OCI-LY7 (cell line): ENCODE data around the gene B4GALT6. TPM values are rescaled to one million over a fixed set of nuclear protein-coding genes. Genes with fewer than 3 reads are reported as not detected.

Source experiments
- BruUV-seq: library from RNA; stranded (reverse); fragments of 400-500 nt; replicated peaks from 2 replicates; lab custom pipeline; 2021; lab: Mats Ljungman, UMichigan
- CTCF ChIA-PET: fragments of 300-600 bp; sonication (Branson Sonifier 250); formaldehyde crosslinking; loops from one replicate; lab custom pipeline; 2022; ENCODE audit warnings: antibody characterized with exemption; ENCODE audit not compliant: unreplicated experiment; lab: Charles Lee
- POLR2A ChIA-PET: fragments of 300-600 bp; sonication (Branson Sonifier 250); formaldehyde crosslinking; loops from one replicate; lab custom pipeline; 2022; ENCODE audit warnings: antibody characterized with exemption; lab: Charles Lee
- DNase-seq: peaks from one replicate; pipeline ENCODE4 v3.0.0-alpha.2; 2015; ENCODE audit warnings: low spot score
- H2AFZ ChIP-seq: fragments of 200-600 bp; sonication (generic), shearing (Covaris generic); 2 replicates; pipeline ENCODE4 v1.6.1; 2014; ENCODE audit warnings: mild to moderate bottlenecking, antibody characterized with exemption, low read length, moderate library complexity
- H3K27ac ChIP-seq: fragments of 200-600 bp; sonication (generic); 2 replicates; pipeline ENCODE4 v1.5.1; 2014; ENCODE audit warnings: mixed run types, low read depth, mild to moderate bottlenecking, moderate library complexity, low read length, inconsistent platforms; ENCODE audit not compliant: poor library complexity, severe bottlenecking
- H3K36me3 ChIP-seq: fragments of 200-600 bp; sonication (generic); 2 replicates; pipeline ENCODE4 v1.6.1; 2014; ENCODE audit warnings: mild to moderate bottlenecking, antibody characterized with exemption, low read length, moderate library complexity, mixed read lengths; ENCODE audit not compliant: insufficient read depth
- H3K4me1 ChIP-seq: fragments of 200-600 bp; sonication (generic); 2 replicates; pipeline ENCODE4 v1.5.1; 2014; ENCODE audit warnings: mild to moderate bottlenecking, low read length; ENCODE audit not compliant: insufficient read depth, poor library complexity, severe bottlenecking
- H3K4me2 ChIP-seq: fragments of 200-600 bp; sonication (generic); 2 replicates; pipeline ENCODE4 v1.6.1; 2014; ENCODE audit warnings: mild to moderate bottlenecking, low read length
- H3K4me3 ChIP-seq: fragments of 200-600 bp; sonication (generic); 2 replicates; pipeline ENCODE4 v1.5.1; 2014; ENCODE audit warnings: mild to moderate bottlenecking, low read depth, low read length; ENCODE audit not compliant: poor library complexity, severe bottlenecking
- H3K79me2 ChIP-seq: fragments of 200-600 bp; sonication (generic); 2 replicates; pipeline ENCODE4 v1.6.1; 2016; ENCODE audit warnings: low read depth, mild to moderate bottlenecking, low read length, moderate library complexity, mixed read lengths; ENCODE audit not compliant: insufficient read depth
- H3K9me2 ChIP-seq: fragments of 200-600 bp; sonication (generic); 2 replicates; pipeline ENCODE4 v1.6.1; 2016; ENCODE audit warnings: mild to moderate bottlenecking, low read length, mixed read lengths; ENCODE audit not compliant: insufficient read depth
- H3K9me3 ChIP-seq: fragments of 200-600 bp; sonication (generic); 2 replicates; pipeline ENCODE4 v1.6.1; 2014; ENCODE audit warnings: mild to moderate bottlenecking, mixed run types, low read length, mixed read lengths
- H4K20me1 ChIP-seq: fragments of 200-600 bp; sonication (generic); 2 replicates; pipeline ENCODE4 v1.6.1; 2014; ENCODE audit warnings: mild to moderate bottlenecking, antibody characterized with exemption, low read length, moderate library complexity, mixed read lengths; ENCODE audit not compliant: insufficient read depth
- EZH2phosphoT487 ChIP-seq: fragments of 200-600 bp; sonication (generic); IDR thresholded peaks from 2 replicates; pipeline ENCODE4 v1.6.1; 2018; ENCODE audit warnings: low read depth, borderline replicate concordance, mild to moderate bottlenecking, mixed run types, antibody characterized with exemption, low read length, moderate library complexity, mixed read lengths
- intact Hi-C: fragments of 100-400 bp; cut with micrococcal nuclease; formaldehyde crosslinking; loops from one replicate; pipeline ENCODE4 v1.10.0; 2022; ENCODE audit not compliant: unreplicated experiment
- total RNA-seq, 2 experiments: library from RNA; depleted of rRNA in 1 of 2; stranded (reverse); fragments of >200 nt in 1 of 2; shearing (Covaris generic) in 1 of 2; gene quantifications; 2 replicates each; pipeline ENCODE4 v1.2.3, GENCODE V29; 2014 to 2022
- TF ChIP-seq, protein P1 (sequence below): fragments of 200-600 bp; sonication (generic); conservative IDR thresholded peaks from 2 replicates; pipeline ENCODE4 v1.5.1; 2014; ENCODE audit warnings: mild to moderate bottlenecking, antibody characterized with exemption, low read length, moderate library complexity, mixed read lengths

B4GALT6 gene
- total RNA-seq, 2 experiments from 2014 or later: 5.5 to 22.8 TPM

DNA sequence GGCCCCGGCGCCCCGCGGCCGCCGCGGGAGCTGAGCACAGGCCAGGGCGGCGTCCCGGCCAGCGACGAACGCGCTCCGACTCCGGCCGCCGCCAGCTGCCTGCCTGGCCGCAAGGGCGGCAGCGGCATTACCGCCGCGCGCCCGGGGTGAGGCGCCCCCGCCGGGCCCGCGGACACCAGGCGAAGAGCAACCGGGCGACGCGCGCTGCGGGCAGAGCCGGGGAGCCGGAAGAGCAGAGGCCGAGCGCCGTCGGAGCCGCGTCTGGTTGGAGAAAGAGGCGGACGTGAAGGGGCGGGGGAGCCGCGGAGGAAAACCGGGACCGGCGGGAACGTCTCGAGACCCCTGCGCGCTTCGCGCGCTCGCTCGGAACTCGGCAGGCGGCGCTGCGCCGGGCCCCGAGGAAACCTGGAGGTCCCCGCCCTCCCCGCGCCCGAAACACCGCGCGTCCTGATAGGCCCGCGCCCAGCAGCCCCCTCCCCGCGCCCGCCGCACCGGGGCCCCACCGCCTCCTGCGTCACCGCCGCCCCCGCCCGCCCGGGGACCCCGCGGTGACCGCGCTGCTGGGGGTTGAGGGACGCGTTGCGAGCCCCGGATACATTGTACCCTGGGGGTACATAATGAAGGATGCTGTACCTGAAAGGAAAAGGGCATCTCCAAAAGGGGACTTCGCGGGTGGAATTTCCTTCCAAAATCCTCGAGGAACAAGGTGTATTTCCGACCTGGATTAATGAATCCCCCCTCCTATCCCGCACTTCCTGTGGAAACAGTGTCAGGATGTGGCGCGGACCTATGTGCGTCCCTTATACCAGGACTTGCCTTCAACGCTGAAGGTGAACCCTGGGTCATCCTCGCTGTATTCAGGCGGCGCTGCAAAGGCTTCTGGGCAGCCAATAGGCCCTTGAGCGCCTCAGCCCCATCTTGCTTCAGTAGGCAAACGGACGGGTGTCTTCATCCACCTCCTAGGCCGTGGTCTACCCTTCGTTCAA lies 1.0 kb upstream of the B4GALT6 start:
- H2AFZ ChIP-seq: peak overlapping the region; percentile 91
- no peaks in the 10 kb centered on the region for H3K9me2 ChIP-seq
- ChIA-PET CTCF (no interaction called here), POLR2A (interaction anchor here (1.2 kb wide), 1 partner anchor 11 kb away, joined by 3 read pairs; no protein-coding TSS in a partner anchor)
- H4K20me1 ChIP-seq: no peaks in the 10 kb centered on the region
- BruUV-seq: no TSS peak
- no peaks in the 10 kb centered on the region for H3K9me3 ChIP-seq
- no peaks in the 10 kb centered on the region for H3K36me3 ChIP-seq
- intact Hi-C loops: loop anchor here (2.0 to 5.0 kb wide), 2 partner anchors 109 to 407 kb away; partner anchors contain the start of gene RNF138
- H3K27ac ChIP-seq: peak overlapping the region; percentile 86
- TF ChIP-seq EZH2phosphoT487: no peak
- TF ChIP-seq, protein P1, sequence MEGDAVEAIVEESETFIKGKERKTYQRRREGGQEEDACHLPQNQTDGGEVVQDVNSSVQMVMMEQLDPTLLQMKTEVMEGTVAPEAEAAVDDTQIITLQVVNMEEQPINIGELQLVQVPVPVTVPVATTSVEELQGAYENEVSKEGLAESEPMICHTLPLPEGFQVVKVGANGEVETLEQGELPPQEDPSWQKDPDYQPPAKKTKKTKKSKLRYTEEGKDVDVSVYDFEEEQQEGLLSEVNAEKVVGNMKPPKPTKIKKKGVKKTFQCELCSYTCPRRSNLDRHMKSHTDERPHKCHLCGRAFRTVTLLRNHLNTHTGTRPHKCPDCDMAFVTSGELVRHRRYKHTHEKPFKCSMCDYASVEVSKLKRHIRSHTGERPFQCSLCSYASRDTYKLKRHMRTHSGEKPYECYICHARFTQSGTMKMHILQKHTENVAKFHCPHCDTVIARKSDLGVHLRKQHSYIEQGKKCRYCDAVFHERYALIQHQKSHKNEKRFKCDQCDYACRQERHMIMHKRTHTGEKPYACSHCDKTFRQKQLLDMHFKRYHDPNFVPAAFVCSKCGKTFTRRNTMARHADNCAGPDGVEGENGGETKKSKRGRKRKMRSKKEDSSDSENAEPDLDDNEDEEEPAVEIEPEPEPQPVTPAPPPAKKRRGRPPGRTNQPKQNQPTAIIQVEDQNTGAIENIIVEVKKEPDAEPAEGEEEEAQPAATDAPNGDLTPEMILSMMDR: 0 out of 2 replicates have a peak, but pooled peaks have one; percentile 34
- H3K4me3 ChIP-seq: peak overlapping the region; percentile 75
- peaks cover 37% of the 10 kb centered on the region for H3K4me1 ChIP-seq
- peak overlapping the region; percentile 87 for H3K4me2 ChIP-seq
- H3K79me2 ChIP-seq: peaks cover 39% of the 10 kb centered on the region
- peak; percentile 82 for DNase-seq

DNA sequence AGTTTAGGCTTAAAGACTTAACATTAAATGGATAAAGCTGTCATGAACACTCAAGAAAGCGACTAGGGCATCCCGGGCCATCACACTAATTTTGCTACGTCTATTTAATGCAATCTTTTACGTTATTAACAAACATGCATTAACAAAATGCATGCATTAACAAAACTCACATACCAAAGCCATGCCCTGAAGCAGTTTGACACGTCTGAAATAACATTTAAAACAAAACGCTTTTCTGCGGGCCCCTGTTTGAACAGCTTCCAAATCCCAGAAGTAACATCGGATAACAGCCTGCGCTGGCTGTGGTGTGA lies 458 bp downstream of the B4GALT6 start:
- Histone ChIP-seq H3K4me1 (peaks cover 37% of the 10 kb centered on the region), H4K20me1 (no peaks in the 10 kb centered on the region), H3K36me3 (no peaks in the 10 kb centered on the region), H3K4me2 (peak overlapping the region; percentile 71), H3K4me3 (peak overlapping the region; percentile 87), H2AFZ (peak overlapping the region; percentile 28; the same call in 1 of the 2 replicates), H3K9me3 (no peaks in the 10 kb centered on the region), H3K79me2 (peaks cover 51% of the 10 kb centered on the region), H3K27ac (peak overlapping the region; percentile 75), H3K9me2 (no peaks in the 10 kb centered on the region)
- intact Hi-C loops: loop anchor here (1.0 to 5.0 kb wide), 3 partner anchors 107 to 258 kb away; partner anchors contain the start of gene TRAPPC8
- no peak for TF ChIP-seq EZH2phosphoT487
- TF ChIP-seq, protein P1: no peak
- ChIA-PET POLR2A (no interaction called here), CTCF (no interaction called here)
- DNase-seq: no peak
- BruUV-seq: no TSS peak
